ENCODE data around the gene PRDM16.

Gene PRDM16

GRCh38 chr1:3139871-3140361, 70.9 kb downstream of the PRDM16 start:
- TF ChIP-seq CTCF (conservative IDR thresholded peaks at IDR 0.05; ENCODE audit: low read length) (no peak), EZH2phosphoT487 (IDR thresholded peaks at IDR 0.05; ENCODE audit: borderline replicate concordance) (no peak)
- Histone ChIP-seq H3K27me3 (ENCODE audit: insufficient read depth, low read length, poor library complexity, severe bottlenecking) (no peaks in the 10 kb centered on the region), H4K20me1 (ENCODE audit: insufficient read depth, low read length, poor library complexity, severe bottlenecking) (no peaks in the 10 kb centered on the region), H3K9ac (ENCODE audit: low read depth, low read length, poor library complexity, severe bottlenecking) (no peak overlapping the region), H3K9me2 (replicated peaks; ENCODE audit: low read depth, low read length) (no peaks in the 10 kb centered on the region), H3K4me3 (ENCODE audit: low read length, poor library complexity, severe bottlenecking) (no peak overlapping the region), H3K4me1 (ENCODE audit: insufficient read depth, low read length, poor library complexity, severe bottlenecking) (no peaks in the 10 kb centered on the region), H3F3A (ENCODE audit: low read depth) (no peaks in the 10 kb centered on the region), H3K36me3 (ENCODE audit: insufficient read depth, low read length) (no peaks in the 10 kb centered on the region), H3K9me3 (ENCODE audit: insufficient read depth, low read depth, low read length) (no peaks in the 10 kb centered on the region), H3K4me2 (ENCODE audit: low read depth, low read length, poor library complexity, severe bottlenecking) (no peak overlapping the region), H2AFZ (ENCODE audit: low read length) (no peak overlapping the region), H3K79me2 (ENCODE audit: insufficient read depth, low read length) (no peaks in the 10 kb centered on the region)

GRCh38 chr1:3140437-3140836, 71.4 kb downstream of the PRDM16 start:
- Histone ChIP-seq H3K79me2 (ENCODE audit: insufficient read depth, low read length) (no peaks in the 10 kb centered on the region), H3K9ac (ENCODE audit: low read depth, low read length, poor library complexity, severe bottlenecking) (no peak overlapping the region), H3K9me2 (replicated peaks; ENCODE audit: low read depth, low read length) (no peaks in the 10 kb centered on the region), H3K36me3 (ENCODE audit: insufficient read depth, low read length) (no peaks in the 10 kb centered on the region), H3K9me3 (ENCODE audit: insufficient read depth, low read depth, low read length) (no peaks in the 10 kb centered on the region), H2AFZ (ENCODE audit: low read length) (no peak overlapping the region), H3F3A (ENCODE audit: low read depth) (no peaks in the 10 kb centered on the region), H4K20me1 (ENCODE audit: insufficient read depth, low read length, poor library complexity, severe bottlenecking) (no peaks in the 10 kb centered on the region), H3K27me3 (ENCODE audit: insufficient read depth, low read length, poor library complexity, severe bottlenecking) (no peaks in the 10 kb centered on the region), H3K4me1 (ENCODE audit: insufficient read depth, low read length, poor library complexity, severe bottlenecking) (no peaks in the 10 kb centered on the region), H3K4me3 (ENCODE audit: low read length, poor library complexity, severe bottlenecking) (no peak overlapping the region), H3K4me2 (ENCODE audit: low read depth, low read length, poor library complexity, severe bottlenecking) (no peak overlapping the region)
- no peak for TF ChIP-seq CTCF (conservative IDR thresholded peaks at IDR 0.05; ENCODE audit: low read length)
- no peak for TF ChIP-seq EZH2phosphoT487 (IDR thresholded peaks at IDR 0.05; ENCODE audit: borderline replicate concordance)

GRCh38 chr1:3141129-3141528, 72.1 kb downstream of the PRDM16 start:
- TF ChIP-seq CTCF (conservative IDR thresholded peaks at IDR 0.05; ENCODE audit: low read length) = no peak
- TF ChIP-seq EZH2phosphoT487 (IDR thresholded peaks at IDR 0.05; ENCODE audit: borderline replicate concordance) = no peak

More at GRCh38 chr1:3141129-3141528, 72.1 kb downstream of the PRDM16 start:
- Histone ChIP-seq H3K79me2 (ENCODE audit: insufficient read depth, low read length) (no peaks in the 10 kb centered on the region), H3K4me3 (ENCODE audit: low read length, poor library complexity, severe bottlenecking) (no peak overlapping the region), H4K20me1 (ENCODE audit: insufficient read depth, low read length, poor library complexity, severe bottlenecking) (no peaks in the 10 kb centered on the region), H2AFZ (ENCODE audit: low read length) (no peak overlapping the region), H3K36me3 (ENCODE audit: insufficient read depth, low read length) (no peaks in the 10 kb centered on the region), H3K27me3 (ENCODE audit: insufficient read depth, low read length, poor library complexity, severe bottlenecking) (no peaks in the 10 kb centered on the region), H3F3A (ENCODE audit: low read depth) (no peaks in the 10 kb centered on the region), H3K9me2 (replicated peaks; ENCODE audit: low read depth, low read length) (no peaks in the 10 kb centered on the region), H3K4me1 (ENCODE audit: insufficient read depth, low read length, poor library complexity, severe bottlenecking) (no peaks in the 10 kb centered on the region), H3K9me3 (ENCODE audit: insufficient read depth, low read depth, low read length) (no peaks in the 10 kb centered on the region), H3K9ac (ENCODE audit: low read depth, low read length, poor library complexity, severe bottlenecking) (no peak overlapping the region), H3K4me2 (ENCODE audit: low read depth, low read length, poor library complexity, severe bottlenecking) (no peak overlapping the region)
